Suppressor macrophage (primary cell): ENCODE measurements around the gene SMURF2.

Source experiments
- DNase-seq, 4 experiments: peaks; one replicate each; pipeline ENCODE4 v3.0.0-alpha.2; 2020 to 2022

SMURF2 gene

DNA sequence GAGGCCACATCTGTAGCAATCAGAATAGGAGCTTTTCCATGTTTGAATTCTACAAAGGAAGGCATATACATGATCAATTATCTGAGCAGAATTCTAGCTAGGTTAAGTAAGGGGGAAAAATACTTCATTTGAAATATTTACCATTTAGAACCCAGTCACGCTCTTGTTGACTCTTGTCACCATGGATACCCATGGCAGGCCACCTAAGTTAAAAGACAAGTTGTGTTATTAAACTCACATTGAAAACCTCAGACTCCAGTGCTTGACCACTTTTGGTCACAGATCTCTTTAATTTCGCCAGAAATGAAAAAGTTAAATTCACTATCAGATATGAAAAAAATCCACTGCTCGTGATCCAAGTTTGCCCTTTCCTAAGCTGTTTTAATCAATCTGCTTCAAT, 160.1 kb downstream of the SMURF2 start:
- DNase-seq = no peak

DNA sequence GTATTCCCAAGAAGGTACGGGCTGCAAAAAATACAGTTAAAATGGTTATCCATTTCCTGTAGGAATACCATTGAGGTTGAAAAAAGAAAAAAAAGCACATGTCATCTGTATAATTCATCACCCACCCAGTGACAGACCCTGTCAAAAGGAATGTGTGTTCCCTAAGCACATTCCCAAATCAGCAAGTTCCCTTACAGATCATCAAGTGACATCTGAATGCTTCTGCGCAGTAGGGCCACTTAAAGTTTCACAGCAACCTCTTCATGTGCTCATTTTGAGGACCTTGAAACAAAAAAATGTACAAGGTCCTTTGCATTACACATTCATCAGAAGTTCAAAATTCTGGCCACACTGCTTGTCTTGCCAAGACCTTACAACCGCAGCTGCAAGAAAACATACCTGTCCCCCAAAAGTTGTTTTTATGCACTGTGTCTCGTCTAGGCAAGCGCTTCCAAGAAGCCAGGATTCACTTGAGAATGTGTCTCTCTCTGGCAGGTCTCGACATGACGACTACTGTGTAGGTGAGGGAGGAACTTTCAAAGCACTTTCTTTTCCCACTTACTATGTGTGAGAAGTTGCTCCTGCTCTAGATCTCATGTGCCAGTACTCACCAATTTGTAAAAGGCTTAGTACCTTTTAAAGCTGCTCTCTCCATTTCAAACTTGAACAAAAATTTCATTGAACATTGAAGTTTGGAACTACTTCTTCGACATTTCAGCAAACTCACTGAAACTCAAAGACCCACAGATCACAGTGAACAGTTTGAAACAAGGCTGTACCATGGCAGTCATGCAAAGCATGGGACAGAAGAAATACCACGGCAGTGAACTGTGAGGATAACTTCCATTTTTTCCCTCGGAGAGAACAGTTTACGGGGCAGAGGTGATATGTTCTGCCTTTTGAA, 161.0 kb downstream of the SMURF2 start:
- no peak for DNase-seq

- no peak for DNase-seq
These were observed 161.6 kb downstream of the SMURF2 start for GRCh38 chr17:64500487-64500859.

GRCh38 chr17:64499805-64500486, 162.2 kb downstream of the SMURF2 start:
- DNase-seq = peak in 2 of 4 experiments; percentile 11 to 19

- DNase-seq = peak in 1 of 4 experiments; percentile 9
These were observed 163.6 kb downstream of the SMURF2 start for GRCh38 chr17:64498308-64499203.

DNA sequence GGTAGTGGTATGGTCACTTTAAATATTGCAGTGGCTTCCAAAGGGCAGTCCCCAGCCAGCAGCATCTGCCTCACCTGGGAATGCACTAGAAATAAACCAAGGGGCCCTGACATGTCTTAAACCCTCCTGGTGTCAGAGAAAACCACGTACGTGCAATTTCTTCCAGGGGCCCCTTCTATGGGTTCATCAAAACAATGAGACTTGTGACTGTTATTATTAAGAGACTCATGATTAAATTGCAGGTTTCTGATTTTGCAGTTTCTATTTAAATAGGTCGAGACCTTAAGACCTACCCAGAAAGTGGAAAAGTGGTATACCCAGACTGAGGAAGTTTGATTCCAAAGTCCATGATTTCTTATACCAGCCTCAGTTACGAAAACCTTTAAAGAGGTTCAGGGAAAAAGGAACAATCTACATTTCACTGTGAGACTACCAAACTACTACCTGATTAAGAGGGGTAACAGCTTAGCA, 164.5 kb downstream of the SMURF2 start:
- no peak for DNase-seq

DNA sequence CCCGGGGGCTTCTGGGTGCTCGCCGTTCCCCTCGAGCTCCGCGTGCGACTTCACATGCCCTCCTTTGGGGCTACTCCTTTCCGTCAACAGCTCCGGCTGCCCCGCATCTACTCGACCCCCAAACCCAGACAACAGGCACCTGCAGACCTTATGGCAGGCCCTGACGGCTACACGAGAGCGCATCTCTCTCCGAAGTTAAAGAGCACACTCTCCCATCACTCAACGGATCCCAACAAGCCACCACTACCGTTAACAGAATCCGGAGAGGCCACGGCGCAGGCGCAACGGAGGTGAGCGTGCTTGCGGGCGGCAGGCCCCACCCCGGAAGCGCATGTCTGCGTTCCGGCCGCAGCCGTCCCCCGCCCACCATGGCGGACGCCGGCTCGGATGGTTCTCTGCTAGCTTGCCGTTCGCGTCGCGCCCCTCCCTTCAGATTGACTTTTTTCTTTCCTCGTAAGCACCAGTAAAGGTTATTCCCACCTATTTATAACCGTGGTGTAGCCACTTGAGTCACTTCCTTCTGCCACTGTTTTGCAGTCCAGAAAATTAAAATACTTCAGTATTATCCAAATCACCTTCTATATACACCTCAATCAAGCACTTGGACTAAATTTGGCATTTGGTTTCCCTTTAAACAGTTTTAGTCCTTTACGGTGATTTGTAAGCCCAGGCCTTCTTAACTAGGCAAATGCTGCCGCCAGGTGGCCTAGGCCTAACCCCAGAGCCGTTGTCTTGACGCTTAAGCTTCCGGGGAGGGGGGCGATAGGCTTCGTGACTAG, 165.1 kb downstream of the SMURF2 start, which contains the start of gene POLG2:
Gene POLG2, minus strand, starts transcription at position 269 of the 779 bp plus-strand sequence. Its CDS starts 86 bp downstream, at position 183.
- DNase-seq = peak; percentile 96 to 98 (median 98)

DNA sequence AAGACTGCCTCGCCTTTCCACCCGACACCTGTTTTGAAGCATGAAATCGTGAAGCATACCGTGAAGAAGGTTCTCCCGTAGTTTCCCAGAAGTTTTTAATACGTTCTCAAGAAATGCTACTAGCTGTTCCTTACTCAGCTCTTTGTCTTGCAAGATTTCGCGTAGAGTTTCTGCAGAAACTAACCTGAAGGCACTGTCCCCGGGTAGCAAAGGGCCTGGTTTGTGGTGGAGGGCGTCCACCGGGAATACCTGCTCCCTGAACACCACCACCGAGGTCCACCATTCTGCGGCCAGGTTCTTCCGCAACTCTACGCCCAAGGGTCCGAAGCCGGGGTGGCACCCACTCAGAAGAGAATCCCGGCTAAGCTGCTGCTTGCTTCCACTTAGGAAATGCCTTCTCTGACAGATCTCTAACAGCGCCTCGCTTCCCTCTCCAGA, 165.7 kb downstream of the SMURF2 start:
- peak in 3 of 4 experiments; percentile 61 to 63 (median 62) for DNase-seq
